ENCODE data around the gene NOX1.

Gene NOX1

GRCh38 chrX:100874325-100874724 lies at the start of gene NOX1:
TSS of gene NOX1 (minus strand) at chrX:100874359. CDS start at chrX:100874139, 220 bp downstream.
- H3K27ac ChIP-seq: no peak within 1 kb of the TSS
- H3K27me3 ChIP-seq: no peaks in the 10 kb centered on the region
- no peak for DNase-seq
- no peaks in the 10 kb centered on the region for H3K4me1 ChIP-seq
- intact Hi-C loops (cut with DNase I; ENCODE audit: low total_unique reads): no loop called here
- no peak for TF ChIP-seq CTCF (IDR thresholded peaks at IDR 0.05)
- no peak within 1 kb of the TSS for H3K4me3 ChIP-seq
- H3K36me3 ChIP-seq: no peaks in the 10 kb centered on the region
- no peaks in the 10 kb centered on the region for H3K9me3 ChIP-seq

GRCh38 chrX:100915562-100915961 lies 41.4 kb upstream of the NOX1 start:
- no peak overlapping the region for H3K4me3 ChIP-seq
- DNase-seq: no peak
- intact Hi-C loops (cut with DNase I; ENCODE audit: low total_unique reads): no loop called here
- H3K9me3 ChIP-seq: no peaks in the 10 kb centered on the region
- no peaks in the 10 kb centered on the region for H3K36me3 ChIP-seq
- no peak for TF ChIP-seq CTCF (IDR thresholded peaks at IDR 0.05)
- H3K4me1 ChIP-seq: no peaks in the 10 kb centered on the region
- H3K27me3 ChIP-seq: no peaks in the 10 kb centered on the region
- no peak overlapping the region for H3K27ac ChIP-seq

GRCh38 chrX:100913111-100913510 lies 39.0 kb upstream of the NOX1 start:
- Histone ChIP-seq H3K4me1 (no peaks in the 10 kb centered on the region), H3K27ac (no peak overlapping the region), H3K4me3 (no peak overlapping the region), H3K9me3 (no peaks in the 10 kb centered on the region), H3K36me3 (no peaks in the 10 kb centered on the region), H3K27me3 (no peaks in the 10 kb centered on the region)
- no peak for DNase-seq
- TF ChIP-seq CTCF (IDR thresholded peaks at IDR 0.05): no peak
- intact Hi-C loops (cut with DNase I; ENCODE audit: low total_unique reads): no loop called here

- no peak for TF ChIP-seq CTCF (IDR thresholded peaks at IDR 0.05)
- no peak for DNase-seq
- Histone ChIP-seq H3K36me3 (no peaks in the 10 kb centered on the region), H3K4me1 (no peaks in the 10 kb centered on the region), H3K9me3 (no peaks in the 10 kb centered on the region), H3K27me3 (no peaks in the 10 kb centered on the region), H3K4me3 (no peak overlapping the region), H3K27ac (no peak overlapping the region)
- intact Hi-C loops (cut with DNase I; ENCODE audit: low total_unique reads): no loop called here
Observed at GRCh38 chrX:100911731-100912130, 37.6 kb upstream of the NOX1 start.

- H3K36me3 ChIP-seq: no peaks in the 10 kb centered on the region
- H3K4me3 ChIP-seq: no peak overlapping the region
- H3K4me1 ChIP-seq: no peaks in the 10 kb centered on the region
- intact Hi-C loops (cut with DNase I; ENCODE audit: low total_unique reads): no loop called here
- peaks cover 0 to 8% (median 4%) of the 10 kb centered on the region in 3 donors for H3K9me3 ChIP-seq
- H3K27me3 ChIP-seq: no peaks in the 10 kb centered on the region
- DNase-seq: no peak
- no peak overlapping the region for H3K27ac ChIP-seq
- TF ChIP-seq CTCF (IDR thresholded peaks at IDR 0.05): no peak
Observed at GRCh38 chrX:100905620-100906019, 31.5 kb upstream of the NOX1 start.

- H3K4me1 ChIP-seq: no peaks in the 10 kb centered on the region
- TF ChIP-seq CTCF (IDR thresholded peaks at IDR 0.05): no peak
Observed at GRCh38 chrX:100904433-100904832, 30.3 kb upstream of the NOX1 start.

More at GRCh38 chrX:100904433-100904832, 30.3 kb upstream of the NOX1 start:
- H3K27me3 ChIP-seq: no peaks in the 10 kb centered on the region
- H3K27ac ChIP-seq: no peak overlapping the region
- H3K9me3 ChIP-seq: peaks cover 0 to 8% (median 4%) of the 10 kb centered on the region in 3 donors
- no peak overlapping the region for H3K4me3 ChIP-seq
- no peaks in the 10 kb centered on the region for H3K36me3 ChIP-seq
- intact Hi-C loops (cut with DNase I; ENCODE audit: low total_unique reads): no loop called here
- DNase-seq: no peak

All from tibial artery (tissue), 4 donors.